Measurements from ENCODE around the gene ABCA2.

DNA sequence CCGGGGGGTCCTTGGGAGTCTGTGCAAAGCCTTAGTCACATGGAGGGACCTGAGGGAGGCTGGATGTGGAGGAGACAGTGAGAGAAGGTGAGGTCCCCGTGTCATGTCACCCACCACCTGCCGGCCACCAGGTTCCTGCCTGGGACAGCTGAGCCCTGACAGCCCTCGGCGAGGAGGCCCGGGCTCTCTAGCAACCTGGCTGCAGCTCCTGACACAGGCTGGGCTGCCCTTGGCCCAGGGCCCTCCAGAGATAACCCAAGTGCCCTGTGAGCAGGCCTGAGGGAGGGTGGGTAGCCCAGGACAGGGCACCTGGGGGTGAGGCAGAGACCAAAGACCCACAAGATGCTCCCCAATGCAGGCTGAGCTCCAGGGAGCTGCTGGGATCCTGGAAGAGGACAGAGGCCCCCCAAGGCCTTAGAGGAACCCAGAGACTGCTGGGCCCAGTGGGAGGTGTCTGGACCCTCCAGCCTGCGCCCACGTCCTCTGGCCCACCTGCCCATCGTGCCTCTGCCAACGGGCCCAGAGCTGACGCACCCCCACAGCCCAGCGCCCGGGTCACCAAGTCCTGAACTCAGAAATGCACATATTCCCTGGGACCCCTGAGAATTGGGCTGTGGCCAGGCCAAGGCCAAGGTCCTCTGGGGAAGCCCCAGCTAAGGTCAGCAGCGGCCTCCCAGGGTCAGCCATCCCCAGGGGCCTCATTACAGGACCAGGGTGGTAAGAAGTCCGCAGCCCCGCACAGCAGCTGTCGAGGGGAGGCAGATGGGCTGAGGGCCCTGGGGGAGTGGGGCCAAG is 59.5 kb downstream of the ABCA2 start:
- TF ChIP-seq POLR2AphosphoS5 (IDR thresholded peaks at IDR 0.05; ENCODE audit: low read depth, low read length), result no peak
- no peak for TF ChIP-seq POLR2A (IDR thresholded peaks at IDR 0.05; ENCODE audit: low read depth, low read length)
